ENCODE measurements around the gene ARIH2. TPM values are rescaled to one million over a fixed set of nuclear protein-coding genes. Genes with fewer than 3 reads are reported as not detected.
A peak's percentile ranks its signal among the peaks of the same experiment; 100 is the strongest.
"Not testable (repeated sequence)": the region's sequence is repeated elsewhere in the genome, so short reads cannot be mapped to it uniquely, and the experiment has no call there.

ARIH2 gene
- total RNA-seq, 2 experiments from 2014 or later: 102 to 112 TPM

GRCh38 chr3:49006408-49007067, 87.9 kb downstream of the ARIH2 start:
- H3K27ac Mint-ChIP-seq: peak overlapping the region; percentile 100
- CTCF ChIA-PET: interaction anchor here (0.6 to 19.2 kb wide), 9 partner anchors 12 to 290 kb away, joined by 3 to 319 read pairs (median 5); partner anchors contain the start of genes ARIH2, DALRD3, IP6K2 and NDUFAF3
- H3K4me3 Mint-ChIP-seq: peak overlapping the region; percentile 100
- POLR2A ChIA-PET: interaction anchor here (0.6 to 5.9 kb wide), 21 partner anchors 10 to 334 kb away, joined by 3 to 160 read pairs (median 4); partner anchors contain the start of genes DALRD3, IMPDH2, IP6K2 and NDUFAF3
- no peaks in the 10 kb centered on the region for H3K27me3 Mint-ChIP-seq (ENCODE audit: low read depth)
- no peak for DNase-seq
- peak; percentile 0 for ATAC-seq
- peaks cover 14% of the 10 kb centered on the region for H3K36me3 Mint-ChIP-seq (ENCODE audit: low read depth)
- H3K4me1 Mint-ChIP-seq (ENCODE audit: low read depth): peaks cover 28% of the 10 kb centered on the region
- no peaks in the 10 kb centered on the region for H3K9me3 Mint-ChIP-seq (ENCODE audit: insufficient read depth)

DNA sequence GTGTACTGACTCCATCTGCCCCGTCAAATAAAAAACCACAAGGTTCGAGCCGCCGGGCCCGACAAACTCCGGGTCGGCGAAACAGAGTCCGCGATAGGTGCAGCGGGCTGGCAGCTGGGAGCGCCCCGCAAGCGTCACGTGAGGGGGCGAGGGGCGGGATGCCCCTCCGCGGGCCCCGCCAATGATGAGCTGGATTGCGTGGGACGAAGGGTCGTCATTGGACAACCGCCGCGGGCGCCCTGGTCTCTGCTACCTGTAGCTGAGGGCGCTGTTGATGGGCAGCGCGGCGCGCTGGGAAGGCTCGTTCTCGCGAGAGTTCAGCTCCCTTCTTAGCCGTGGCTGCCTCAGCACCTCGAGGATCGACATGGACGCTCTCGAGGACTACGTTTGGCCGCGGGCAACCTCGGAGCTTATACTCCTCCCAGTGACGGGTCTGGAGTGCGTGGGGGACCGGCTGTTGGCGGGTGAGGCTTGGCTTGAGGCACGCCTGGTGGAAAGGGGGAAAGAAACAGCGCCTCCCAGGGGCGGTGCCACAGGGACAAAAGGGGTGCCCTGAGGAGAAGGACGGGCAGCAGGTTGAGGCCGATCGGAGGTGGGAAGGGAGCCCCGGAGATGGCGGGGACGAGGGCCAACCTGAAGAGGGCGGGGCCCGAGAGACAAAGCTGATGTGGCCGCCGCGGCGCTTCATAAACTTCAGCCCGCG, 88.6 kb downstream of the ARIH2 start, which contains the start of gene WDR6:
Gene WDR6, plus strand, starts transcription at position 324 of the 703 bp plus-strand sequence. Its CDS starts 41 bp downstream, at position 365.
- POLR2A ChIA-PET: interaction anchor here (0.6 to 5.9 kb wide), 22 partner anchors 10 to 333 kb away, joined by 3 to 160 read pairs (median 4); partner anchors contain the start of genes DALRD3, IMPDH2, IP6K2 and NDUFAF3
- H3K4me1 Mint-ChIP-seq (ENCODE audit: low read depth): peaks cover 31% of the 10 kb centered on the region
- peaks cover 20% of the 10 kb centered on the region for H3K36me3 Mint-ChIP-seq (ENCODE audit: low read depth)
- H3K4me3 Mint-ChIP-seq: peak within 1 kb of the TSS; percentile 100
- peak; percentile 99 for DNase-seq
- ATAC-seq: peak; percentile 94
- H3K27me3 Mint-ChIP-seq (ENCODE audit: low read depth): no peaks in the 10 kb centered on the region
- CTCF ChIA-PET: interaction anchor here (0.6 to 19.2 kb wide), 9 partner anchors 11 to 290 kb away, joined by 3 to 319 read pairs (median 5); partner anchors contain the start of genes ARIH2, DALRD3, IP6K2 and NDUFAF3
- H3K9me3 Mint-ChIP-seq (ENCODE audit: insufficient read depth): no peaks in the 10 kb centered on the region
- H3K27ac Mint-ChIP-seq: peak within 1 kb of the TSS; percentile 100

GRCh38 chr3:49007771-49008528, 89.3 kb downstream of the ARIH2 start:
- ATAC-seq (peak; percentile 73), DNase-seq (peak; percentile 93)
- POLR2A ChIA-PET: interaction anchor here (0.6 to 5.9 kb wide), 15 partner anchors 11 to 292 kb away, joined by 3 to 160 read pairs (median 4); partner anchors contain the start of genes DALRD3, IMPDH2, IP6K2 and NDUFAF3
- Mint-ChIP-seq H3K4me3 (peak overlapping the region; percentile 100), H3K4me1 (ENCODE audit: low read depth) (peaks cover 29% of the 10 kb centered on the region), H3K36me3 (ENCODE audit: low read depth) (peaks cover 24% of the 10 kb centered on the region), H3K27ac (peak overlapping the region; percentile 100), H3K9me3 (ENCODE audit: insufficient read depth) (no peaks in the 10 kb centered on the region), H3K27me3 (ENCODE audit: low read depth) (no peaks in the 10 kb centered on the region)
- CTCF ChIA-PET: interaction anchor here (0.9 to 19.2 kb wide), 6 partner anchors 11 to 291 kb away, joined by 4 to 319 read pairs (median 8); partner anchors contain the start of genes ARIH2, DALRD3, IP6K2 and NDUFAF3

- not testable (repeated sequence) for ATAC-seq; H3K9me3 Mint-ChIP-seq (ENCODE audit: insufficient read depth); DNase-seq; H3K27me3 Mint-ChIP-seq (ENCODE audit: low read depth)
- Mint-ChIP-seq H3K4me1 (ENCODE audit: low read depth) (peaks cover 29% of the 10 kb centered on the region), H3K27ac (peak overlapping the region; percentile 100), H3K36me3 (ENCODE audit: low read depth) (peaks cover 24% of the 10 kb centered on the region), H3K4me3 (peak overlapping the region; percentile 100)
- ChIA-PET POLR2A (interaction anchor here (3.1 to 5.9 kb wide), 4 partner anchors 11 to 20 kb away, joined by 16 to 160 read pairs (median 47); partner anchors contain the start of genes DALRD3, IMPDH2, NDUFAF3 and P4HTM), CTCF (interaction anchor here (0.9 to 19.2 kb wide), 3 partner anchors 10 to 292 kb away, joined by 4 to 319 read pairs (median 92); partner anchors contain the start of genes DALRD3, IP6K2, NDUFAF3 and P4HTM)
Observed at GRCh38 chr3:49008627-49009026, 90.0 kb downstream of the ARIH2 start.

DNA sequence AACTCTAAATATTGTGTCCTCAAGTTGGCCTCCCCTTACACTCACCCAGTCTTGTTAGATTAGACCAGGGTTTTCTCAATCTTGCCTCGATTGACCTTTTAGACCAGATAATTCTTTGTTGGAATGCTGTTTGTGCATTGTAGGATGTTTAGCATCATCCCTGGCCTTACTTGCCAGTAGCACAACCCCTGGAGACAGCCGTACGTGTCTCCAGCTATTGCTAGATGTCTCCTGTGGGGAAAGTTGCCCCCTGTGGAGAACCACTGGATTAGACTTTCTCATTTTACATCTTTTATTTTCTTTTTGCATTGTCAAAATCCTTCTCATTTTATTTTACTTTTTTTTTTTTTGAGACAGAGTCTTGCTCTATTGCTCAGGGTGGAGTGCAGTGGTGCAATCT, 90.8 kb downstream of the ARIH2 start:
- Mint-ChIP-seq H3K4me1 (ENCODE audit: low read depth) (peaks cover 33% of the 10 kb centered on the region), H3K4me3 (no peak overlapping the region), H3K27me3 (ENCODE audit: low read depth) (no peaks in the 10 kb centered on the region), H3K9me3 (ENCODE audit: insufficient read depth) (no peaks in the 10 kb centered on the region), H3K36me3 (ENCODE audit: low read depth) (peaks cover 25% of the 10 kb centered on the region), H3K27ac (peak overlapping the region; percentile 68)
- ChIA-PET CTCF (interaction anchor here (4.4 to 19.2 kb wide), 2 partner anchors 9 to 19 kb away, joined by 92 to 319 read pairs; partner anchors contain the start of genes DALRD3, NDUFAF3 and P4HTM), POLR2A (interaction anchor here (0.6 to 5.9 kb wide), 4 partner anchors 10 to 403 kb away, joined by 3 to 160 read pairs (median 44); partner anchors contain the start of genes DALRD3, IMPDH2, NDUFAF3 and P4HTM)
- DNase-seq: no peak
- ATAC-seq: no peak

DNA sequence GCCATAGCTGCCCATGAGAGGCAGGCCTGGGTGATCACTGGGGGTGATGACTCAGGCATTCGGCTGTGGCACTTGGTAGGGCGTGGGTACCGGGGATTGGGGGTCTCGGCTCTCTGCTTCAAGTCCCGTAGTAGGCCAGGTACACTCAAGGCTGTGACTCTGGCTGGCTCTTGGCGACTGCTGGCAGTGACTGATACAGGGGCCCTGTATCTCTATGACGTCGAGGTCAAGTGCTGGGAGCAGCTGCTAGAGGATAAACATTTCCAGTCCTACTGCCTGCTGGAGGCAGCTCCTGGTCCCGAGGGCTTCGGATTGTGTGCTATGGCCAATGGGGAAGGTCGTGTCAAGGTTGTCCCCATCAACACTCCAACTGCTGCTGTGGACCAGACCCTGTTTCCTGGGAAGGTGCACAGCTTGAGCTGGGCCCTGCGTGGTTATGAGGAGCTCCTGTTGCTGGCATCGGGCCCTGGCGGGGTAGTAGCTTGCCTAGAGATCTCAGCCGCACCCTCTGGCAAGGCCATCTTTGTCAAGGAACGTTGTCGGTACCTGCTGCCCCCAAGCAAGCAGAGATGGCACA, 93.9 kb downstream of the ARIH2 start:
- no peak for ATAC-seq
- no peaks in the 10 kb centered on the region for H3K27me3 Mint-ChIP-seq (ENCODE audit: low read depth)
- no peak for DNase-seq
- peaks cover 43% of the 10 kb centered on the region for H3K36me3 Mint-ChIP-seq (ENCODE audit: low read depth)
- POLR2A ChIA-PET: interaction anchor here (0.7 to 3.4 kb wide), 4 partner anchors 9 to 23 kb away, joined by 3 to 27 read pairs (median 3); partner anchors contain the start of genes IMPDH2 and NDUFAF3
- no peak overlapping the region for H3K27ac Mint-ChIP-seq
- CTCF ChIA-PET: interaction anchor here (3.0 to 19.2 kb wide), 2 partner anchors 9 to 22 kb away, joined by 22 to 319 read pairs; partner anchors contain the start of genes NDUFAF3 and P4HTM
- H3K4me3 Mint-ChIP-seq: no peak overlapping the region
- H3K9me3 Mint-ChIP-seq (ENCODE audit: insufficient read depth): no peaks in the 10 kb centered on the region
- peaks cover 38% of the 10 kb centered on the region for H3K4me1 Mint-ChIP-seq (ENCODE audit: low read depth)

GRCh38 chr3:49013113-49013737, 94.6 kb downstream of the ARIH2 start:
- H3K27me3 Mint-ChIP-seq (ENCODE audit: low read depth): no peaks in the 10 kb centered on the region
- no peak overlapping the region for H3K4me3 Mint-ChIP-seq
- DNase-seq: no peak
- ChIA-PET CTCF (interaction anchor here (0.9 to 19.2 kb wide), 4 partner anchors 8 to 277 kb away, joined by 3 to 319 read pairs (median 14); partner anchors contain the start of genes NDUFAF3, P4HTM and QRICH1), POLR2A (interaction anchor here (0.8 to 3.4 kb wide), 2 partner anchors 8 to 115 kb away, joined by 3 to 27 read pairs; partner anchors contain the start of gene NDUFAF3)
- no peak for ATAC-seq
- no peak overlapping the region for H3K27ac Mint-ChIP-seq
- peaks cover 36% of the 10 kb centered on the region for H3K4me1 Mint-ChIP-seq (ENCODE audit: low read depth)
- H3K36me3 Mint-ChIP-seq (ENCODE audit: low read depth): peaks cover 41% of the 10 kb centered on the region
- H3K9me3 Mint-ChIP-seq (ENCODE audit: insufficient read depth): no peaks in the 10 kb centered on the region

- no peak overlapping the region for H3K27ac Mint-ChIP-seq
- ChIA-PET POLR2A (interaction anchor here (0.8 to 3.4 kb wide), 3 partner anchors 7 to 116 kb away, joined by 3 to 27 read pairs (median 3); partner anchors contain the start of gene NDUFAF3), CTCF (interaction anchor here (0.9 to 19.2 kb wide), 4 partner anchors 8 to 278 kb away, joined by 3 to 319 read pairs (median 14); partner anchors contain the start of genes NDUFAF3, P4HTM and QRICH1)
- ATAC-seq (peak; percentile 30), DNase-seq (peak; percentile 67)
- no peaks in the 10 kb centered on the region for H3K27me3 Mint-ChIP-seq (ENCODE audit: low read depth)
- no peaks in the 10 kb centered on the region for H3K9me3 Mint-ChIP-seq (ENCODE audit: insufficient read depth)
- peaks cover 34% of the 10 kb centered on the region for H3K4me1 Mint-ChIP-seq (ENCODE audit: low read depth)
- peaks cover 43% of the 10 kb centered on the region for H3K36me3 Mint-ChIP-seq (ENCODE audit: low read depth)
- H3K4me3 Mint-ChIP-seq: no peak overlapping the region
Observed at GRCh38 chr3:49013738-49014660, 95.4 kb downstream of the ARIH2 start.

GRCh38 chr3:49015072-49015471, 96.4 kb downstream of the ARIH2 start:
- Mint-ChIP-seq H3K4me3 (no peak overlapping the region), H3K27ac (no peak overlapping the region), H3K9me3 (ENCODE audit: insufficient read depth) (no peaks in the 10 kb centered on the region), H3K27me3 (ENCODE audit: low read depth) (no peaks in the 10 kb centered on the region), H3K4me1 (ENCODE audit: low read depth) (peaks cover 37% of the 10 kb centered on the region), H3K36me3 (ENCODE audit: low read depth) (peaks cover 39% of the 10 kb centered on the region)
- ChIA-PET POLR2A (interaction anchor here (1.0 to 1.5 kb wide), 2 partner anchors 9 to 19 kb away, joined by 3 to 4 read pairs; no protein-coding TSS in a partner anchor), CTCF (interaction anchor here (8.2 to 19.2 kb wide), 2 partner anchors 7 to 24 kb away, joined by 92 to 319 read pairs; partner anchors contain the start of genes P4HTM and WDR6)
- ATAC-seq (no peak), DNase-seq (no peak)
